ENCODE data around the gene ACSS3. TPM values are rescaled to one million over a fixed set of nuclear protein-coding genes. Genes with fewer than 3 reads are reported as not detected.

Gene ACSS3
- polyA plus RNA-seq, 1 experiment: 3.0 TPM

DNA sequence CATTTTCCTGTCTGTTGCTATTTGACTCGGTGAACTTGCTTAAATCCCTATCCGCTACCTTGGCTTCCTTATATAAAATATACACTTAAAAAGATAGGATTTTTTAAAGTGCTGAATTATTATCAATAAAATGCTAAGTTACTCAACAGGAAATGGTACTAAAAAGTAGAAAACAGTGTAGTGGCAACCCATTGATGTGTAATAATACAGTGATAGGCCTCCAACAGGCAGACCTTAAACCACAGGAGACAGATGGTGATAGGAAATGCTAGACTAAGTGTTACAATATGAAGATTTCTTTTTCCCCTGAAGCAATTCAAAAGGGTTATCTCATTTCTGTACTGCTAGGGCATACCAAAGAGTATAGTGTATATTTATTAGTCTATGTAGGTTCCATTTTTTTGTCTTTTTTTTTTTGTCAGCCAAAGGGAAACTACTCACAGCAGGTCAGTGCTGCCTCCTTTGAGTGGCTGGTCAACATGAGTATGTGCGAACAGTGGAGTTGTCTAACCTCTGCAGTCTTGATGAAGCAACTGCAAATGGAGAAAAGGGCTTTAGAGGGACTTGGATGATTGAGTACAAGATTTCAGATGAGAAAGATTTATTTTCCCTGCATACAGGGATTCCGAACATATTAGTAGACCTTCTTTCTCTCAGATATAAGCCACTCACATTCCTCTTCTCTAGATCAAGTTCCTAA is 183.8 kb downstream of the ACSS3 start:
- CTCF ChIA-PET: no interaction called here
- Histone ChIP-seq H3K4me3 (ENCODE audit: low read depth, low read length) (no peak overlapping the region), H3K27ac (ENCODE audit: low read depth, low read length) (no peak overlapping the region), H3K9me3 (ENCODE audit: control insufficient read depth, insufficient read depth, low read length) (no peaks in the 10 kb centered on the region), H3K27me3 (ENCODE audit: control insufficient read depth, insufficient read depth, low read length) (no peaks in the 10 kb centered on the region)
- POLR2A ChIA-PET: no interaction called here
- TF ChIP-seq, protein P1, sequence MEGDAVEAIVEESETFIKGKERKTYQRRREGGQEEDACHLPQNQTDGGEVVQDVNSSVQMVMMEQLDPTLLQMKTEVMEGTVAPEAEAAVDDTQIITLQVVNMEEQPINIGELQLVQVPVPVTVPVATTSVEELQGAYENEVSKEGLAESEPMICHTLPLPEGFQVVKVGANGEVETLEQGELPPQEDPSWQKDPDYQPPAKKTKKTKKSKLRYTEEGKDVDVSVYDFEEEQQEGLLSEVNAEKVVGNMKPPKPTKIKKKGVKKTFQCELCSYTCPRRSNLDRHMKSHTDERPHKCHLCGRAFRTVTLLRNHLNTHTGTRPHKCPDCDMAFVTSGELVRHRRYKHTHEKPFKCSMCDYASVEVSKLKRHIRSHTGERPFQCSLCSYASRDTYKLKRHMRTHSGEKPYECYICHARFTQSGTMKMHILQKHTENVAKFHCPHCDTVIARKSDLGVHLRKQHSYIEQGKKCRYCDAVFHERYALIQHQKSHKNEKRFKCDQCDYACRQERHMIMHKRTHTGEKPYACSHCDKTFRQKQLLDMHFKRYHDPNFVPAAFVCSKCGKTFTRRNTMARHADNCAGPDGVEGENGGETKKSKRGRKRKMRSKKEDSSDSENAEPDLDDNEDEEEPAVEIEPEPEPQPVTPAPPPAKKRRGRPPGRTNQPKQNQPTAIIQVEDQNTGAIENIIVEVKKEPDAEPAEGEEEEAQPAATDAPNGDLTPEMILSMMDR (IDR thresholded peaks at IDR 0.05; ENCODE audit: low read depth, low read length): no peak
- no peak for DNase-seq (ENCODE audit: low read depth, low spot score)

- TF ChIP-seq, protein P1 (IDR thresholded peaks at IDR 0.05; ENCODE audit: low read depth, low read length): no peak
- no peak for DNase-seq (ENCODE audit: low read depth, low spot score)
- H3K4me3 ChIP-seq (ENCODE audit: low read depth, low read length): no peak overlapping the region
- CTCF ChIA-PET: interaction anchor here (0.6 kb wide), 1 partner anchor 1872 kb away, joined by 3 read pairs; no protein-coding TSS in a partner anchor
- no peak overlapping the region for H3K27ac ChIP-seq (ENCODE audit: low read depth, low read length)
- POLR2A ChIA-PET: no interaction called here
- H3K9me3 ChIP-seq (ENCODE audit: control insufficient read depth, insufficient read depth, low read length): no peaks in the 10 kb centered on the region; the same call in 1 of the 2 replicates
- no peaks in the 10 kb centered on the region for H3K27me3 ChIP-seq (ENCODE audit: control insufficient read depth, insufficient read depth, low read length)
Observed at GRCh38 chr12:81263072-81263471, 185.2 kb downstream of the ACSS3 start.

GRCh38 chr12:81270385-81270784 is 192.5 kb downstream of the ACSS3 start:
- Histone ChIP-seq H3K9me3 (ENCODE audit: control insufficient read depth, insufficient read depth, low read length) (no peaks in the 10 kb centered on the region; the same call in 1 of the 2 replicates), H3K27ac (ENCODE audit: low read depth, low read length) (no peak overlapping the region), H3K27me3 (ENCODE audit: control insufficient read depth, insufficient read depth, low read length) (no peaks in the 10 kb centered on the region), H3K4me3 (ENCODE audit: low read depth, low read length) (no peak overlapping the region)
- ChIA-PET CTCF (no interaction called here), POLR2A (no interaction called here)
- TF ChIP-seq, protein P1 (IDR thresholded peaks at IDR 0.05; ENCODE audit: low read depth, low read length): no peak
- no peak for DNase-seq (ENCODE audit: low read depth, low spot score)

GRCh38 chr12:81274637-81275529 is 197.0 kb downstream of the ACSS3 start:
- Histone ChIP-seq H3K27me3 (ENCODE audit: control insufficient read depth, insufficient read depth, low read length) (no peaks in the 10 kb centered on the region), H3K27ac (ENCODE audit: low read depth, low read length) (no peak overlapping the region), H3K9me3 (ENCODE audit: control insufficient read depth, insufficient read depth, low read length) (no peaks in the 10 kb centered on the region), H3K4me3 (ENCODE audit: low read depth, low read length) (no peak overlapping the region)
- POLR2A ChIA-PET: no interaction called here
- no peak for DNase-seq (ENCODE audit: low read depth, low spot score)
- TF ChIP-seq, protein P1 (IDR thresholded peaks at IDR 0.05; ENCODE audit: low read depth, low read length): no peak
- CTCF ChIA-PET: interaction anchor here (2.3 kb wide), 1 partner anchor 17 kb away, joined by 10 read pairs; no protein-coding TSS in a partner anchor

- ChIA-PET CTCF (no interaction called here), POLR2A (no interaction called here)
- no peak for DNase-seq (ENCODE audit: low read depth, low spot score)
- TF ChIP-seq, protein P1 (IDR thresholded peaks at IDR 0.05; ENCODE audit: low read depth, low read length): no peak
- Histone ChIP-seq H3K27ac (ENCODE audit: low read depth, low read length) (no peak overlapping the region), H3K9me3 (ENCODE audit: control insufficient read depth, insufficient read depth, low read length) (no peaks in the 10 kb centered on the region), H3K4me3 (ENCODE audit: low read depth, low read length) (no peak overlapping the region), H3K27me3 (ENCODE audit: control insufficient read depth, insufficient read depth, low read length) (no peaks in the 10 kb centered on the region)
Observed at GRCh38 chr12:81284137-81284536, 206.3 kb downstream of the ACSS3 start.
